BJ (cell line): ENCODE results near the gene GOLGA7B. TPM values are rescaled to one million over a fixed set of nuclear protein-coding genes. Genes with fewer than 3 reads are reported as not detected.

Source experiments
- CTCF ChIA-PET: fragments of 350-600 bp; formaldehyde crosslinking; extraction: SDS; loops from one replicate; lab custom pipeline; 2021; ENCODE audit warnings: antibody characterized with exemption, inconsistent platforms; lab: Yijun Ruan, JAX
- POLR2A ChIA-PET: fragments of 300-600 bp; sonication (Branson Sonifier 250); formaldehyde crosslinking; extraction: SDS; loops from one replicate; lab custom pipeline; 2021; ENCODE audit warnings: antibody characterized with exemption; lab: Charles Lee
- DNase-seq: peaks from one replicate; pipeline ENCODE4 v3.0.0-alpha.2; 2011; ENCODE audit warnings: low read depth
- H3K27me3 ChIP-seq: 2 replicates; pipeline ENCODE4 v1.6.0; 2011; ENCODE audit warnings: low read length; ENCODE audit not compliant: control insufficient read depth, insufficient read depth
- H3K36me3 ChIP-seq: 2 replicates; pipeline ENCODE4 v1.5.1; 2011; ENCODE audit warnings: low read length; ENCODE audit not compliant: control insufficient read depth, insufficient read depth
- H3K4me3 ChIP-seq: 2 replicates; pipeline ENCODE4 v1.5.1; 2011; ENCODE audit warnings: low read depth, mild to moderate bottlenecking, control low read depth, low read length
- polyA plus RNA-seq: library from polyadenylated mRNA; depleted of rRNA; stranded (reverse); fragments of >200 nt; gene quantifications from 2 replicates; pipeline ENCODE4 v1.2.3, GENCODE V29; 2011
- TF ChIP-seq, protein P1 (sequence below): IDR thresholded peaks from 2 replicates; pipeline ENCODE4 v1.5.1; 2011; ENCODE audit warnings: low read depth, mild to moderate bottlenecking, control low read depth, inconsistent platforms, low read length, moderate library complexity; ENCODE audit not compliant: insufficient read depth

Gene GOLGA7B
- polyA plus RNA-seq, 1 experiment: 0.01 TPM

DNA sequence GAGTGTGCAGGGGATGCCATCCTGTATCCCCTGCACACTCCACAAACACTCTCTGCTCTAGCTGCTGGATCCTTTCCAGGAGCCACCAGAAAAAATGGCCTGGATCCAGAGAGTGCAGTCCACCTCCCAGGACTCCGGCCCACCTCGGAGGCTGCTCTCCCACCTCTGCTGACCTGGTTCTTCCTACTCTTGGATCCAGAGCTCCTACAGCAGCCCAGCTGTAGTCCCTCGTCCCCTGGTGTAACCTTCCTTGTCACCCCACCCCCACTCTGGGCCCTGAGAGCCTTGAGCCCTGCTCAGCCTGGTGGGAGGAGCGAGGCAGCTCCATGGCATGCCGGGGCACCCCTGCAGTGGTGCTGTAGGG is 54.4 kb downstream of the GOLGA7B start:
- TF ChIP-seq, protein P1, sequence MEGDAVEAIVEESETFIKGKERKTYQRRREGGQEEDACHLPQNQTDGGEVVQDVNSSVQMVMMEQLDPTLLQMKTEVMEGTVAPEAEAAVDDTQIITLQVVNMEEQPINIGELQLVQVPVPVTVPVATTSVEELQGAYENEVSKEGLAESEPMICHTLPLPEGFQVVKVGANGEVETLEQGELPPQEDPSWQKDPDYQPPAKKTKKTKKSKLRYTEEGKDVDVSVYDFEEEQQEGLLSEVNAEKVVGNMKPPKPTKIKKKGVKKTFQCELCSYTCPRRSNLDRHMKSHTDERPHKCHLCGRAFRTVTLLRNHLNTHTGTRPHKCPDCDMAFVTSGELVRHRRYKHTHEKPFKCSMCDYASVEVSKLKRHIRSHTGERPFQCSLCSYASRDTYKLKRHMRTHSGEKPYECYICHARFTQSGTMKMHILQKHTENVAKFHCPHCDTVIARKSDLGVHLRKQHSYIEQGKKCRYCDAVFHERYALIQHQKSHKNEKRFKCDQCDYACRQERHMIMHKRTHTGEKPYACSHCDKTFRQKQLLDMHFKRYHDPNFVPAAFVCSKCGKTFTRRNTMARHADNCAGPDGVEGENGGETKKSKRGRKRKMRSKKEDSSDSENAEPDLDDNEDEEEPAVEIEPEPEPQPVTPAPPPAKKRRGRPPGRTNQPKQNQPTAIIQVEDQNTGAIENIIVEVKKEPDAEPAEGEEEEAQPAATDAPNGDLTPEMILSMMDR: no peak
- peaks cover 10% of the 10 kb centered on the region for H3K27me3 ChIP-seq
- CTCF ChIA-PET: interaction anchor here (1.0 to 2.4 kb wide), 3 partner anchors 11 to 34 kb away, joined by 4 to 16 read pairs (median 5); no protein-coding TSS in a partner anchor
- POLR2A ChIA-PET: no interaction called here
- DNase-seq: no peak
- H3K4me3 ChIP-seq: no peak overlapping the region
- no peaks in the 10 kb centered on the region for H3K36me3 ChIP-seq

DNA sequence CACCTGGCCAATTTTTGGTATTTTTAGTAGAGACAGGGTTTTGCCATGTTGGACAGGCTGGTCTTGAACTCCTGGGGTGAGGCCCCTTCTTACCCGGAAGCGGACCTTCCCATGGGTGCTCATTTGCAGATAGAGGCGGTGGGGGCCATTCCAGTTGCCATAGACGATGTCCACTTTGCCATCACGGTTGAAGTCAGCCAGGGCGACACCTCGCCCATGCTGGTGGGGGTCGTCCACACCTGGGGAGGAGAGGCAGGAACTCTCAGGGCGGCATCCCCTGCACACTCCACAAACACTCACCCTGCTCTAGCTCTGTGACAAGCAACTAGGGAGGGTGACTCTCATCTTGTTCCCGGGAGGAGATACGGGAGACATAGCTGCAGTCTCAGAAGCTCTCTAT is 54.9 kb downstream of the GOLGA7B start:
- peaks cover 6% of the 10 kb centered on the region for H3K27me3 ChIP-seq
- H3K36me3 ChIP-seq: no peaks in the 10 kb centered on the region
- ChIA-PET CTCF (interaction anchor here (0.7 to 2.6 kb wide), 6 partner anchors 10 to 137 kb away, joined by 3 to 16 read pairs (median 6); no protein-coding TSS in a partner anchor), POLR2A (no interaction called here)
- no peak overlapping the region for H3K4me3 ChIP-seq
- DNase-seq: no peak
- TF ChIP-seq, protein P1: no peak

DNA sequence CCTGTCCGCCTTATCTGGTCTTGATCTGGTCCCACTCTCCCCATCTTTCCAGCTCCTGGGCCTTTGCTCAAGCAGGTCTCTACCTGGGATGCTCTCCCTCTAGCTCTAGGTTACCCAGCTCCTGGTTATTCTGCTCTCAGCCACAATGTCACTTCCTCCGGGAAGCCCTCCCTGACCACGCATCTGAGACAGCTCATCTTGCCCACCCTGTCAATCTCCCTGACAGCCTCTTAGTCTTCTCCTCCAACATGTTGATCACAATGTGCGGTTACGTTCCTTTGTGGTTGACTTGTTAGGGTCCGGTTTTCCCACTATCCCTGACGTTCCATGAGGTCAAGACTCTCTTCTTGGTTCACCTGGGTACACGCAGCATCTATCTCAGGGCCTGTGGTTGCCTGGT is 55.6 kb downstream of the GOLGA7B start:
- POLR2A ChIA-PET: no interaction called here

DNA sequence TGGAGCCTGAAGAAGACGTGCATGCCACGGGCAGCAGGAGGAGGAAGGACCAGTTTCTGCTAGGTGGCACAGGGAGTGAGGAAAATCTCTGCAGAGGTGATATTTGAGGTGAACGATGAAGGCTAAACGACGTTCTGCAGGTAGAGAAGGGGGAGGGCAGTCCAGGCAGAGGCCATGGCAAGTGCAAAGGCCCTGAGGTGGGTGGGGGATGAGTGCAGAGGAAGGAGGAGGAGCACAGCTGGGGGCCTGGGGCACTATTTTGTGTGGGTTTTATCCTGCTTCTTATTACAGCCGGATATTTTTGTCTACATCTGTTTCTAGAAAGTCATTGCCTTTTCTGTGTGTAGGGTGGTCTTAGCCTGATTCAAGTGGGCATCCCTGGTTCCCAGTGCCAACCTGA is 57.6 kb downstream of the GOLGA7B start:
- TF ChIP-seq, protein P1: no peak
- DNase-seq: no peak
- POLR2A ChIA-PET: no interaction called here
- Histone ChIP-seq H3K4me3 (no peak overlapping the region), H3K36me3 (no peaks in the 10 kb centered on the region), H3K27me3 (peaks cover 7% of the 10 kb centered on the region)
- CTCF ChIA-PET: interaction anchor here (2.6 kb wide), 1 partner anchor 135 kb away, joined by 8 read pairs; no protein-coding TSS in a partner anchor

More for the DNA sequence above, 55.6 kb downstream of the GOLGA7B start:
- TF ChIP-seq, protein P1: no peak
- H3K4me3 ChIP-seq: no peak overlapping the region
- H3K36me3 ChIP-seq: no peaks in the 10 kb centered on the region
- no peak for DNase-seq
- CTCF ChIA-PET: interaction anchor here (0.7 to 2.6 kb wide), 3 partner anchors 9 to 137 kb away, joined by 3 to 15 read pairs (median 8); no protein-coding TSS in a partner anchor
- H3K27me3 ChIP-seq: peaks cover 9% of the 10 kb centered on the region

DNA sequence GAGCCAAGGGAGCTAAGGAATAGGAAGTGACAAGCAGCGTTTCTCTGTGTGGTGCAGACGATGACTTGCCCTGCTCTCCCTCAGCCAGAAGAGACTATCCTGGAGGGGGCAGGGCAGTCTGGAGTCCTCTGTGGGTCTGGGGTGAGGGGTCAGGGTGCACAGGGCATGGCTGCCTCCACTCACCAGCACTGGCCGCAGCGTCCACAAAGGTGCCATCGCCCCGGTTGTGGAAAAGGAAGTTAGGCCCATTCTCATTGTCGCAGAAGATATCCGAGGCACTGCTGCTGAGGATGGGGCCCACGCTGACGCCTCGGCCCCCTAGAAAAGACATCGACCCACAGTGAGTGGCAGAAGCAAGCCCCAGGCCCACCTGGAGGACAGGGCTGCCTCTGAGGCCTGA is 58.2 kb downstream of the GOLGA7B start:
- H3K27me3 ChIP-seq: peaks cover 7% of the 10 kb centered on the region

More for the DNA sequence above, 58.2 kb downstream of the GOLGA7B start:
- ChIA-PET CTCF (interaction anchor here (1.4 kb wide), 1 partner anchor 138 kb away, joined by 6 read pairs; no protein-coding TSS in a partner anchor), POLR2A (no interaction called here)
- Histone ChIP-seq H3K4me3 (no peak overlapping the region), H3K36me3 (no peaks in the 10 kb centered on the region)
- DNase-seq: no peak
- TF ChIP-seq, protein P1: no peak
